NCI-H2196 (cell line): Measurements from ENCODE around the gene TRMT2B.
"Not testable (repeated sequence)": the region's sequence is repeated elsewhere in the genome, so short reads cannot be mapped to it uniquely, and the experiment has no call there.

Source experiments
- DNase-seq: peaks from one replicate; lab custom pipeline; 2025; ENCODE audit not compliant: unreplicated experiment; lab: John Stamatoyannopoulos, UW

Gene TRMT2B

DNA sequence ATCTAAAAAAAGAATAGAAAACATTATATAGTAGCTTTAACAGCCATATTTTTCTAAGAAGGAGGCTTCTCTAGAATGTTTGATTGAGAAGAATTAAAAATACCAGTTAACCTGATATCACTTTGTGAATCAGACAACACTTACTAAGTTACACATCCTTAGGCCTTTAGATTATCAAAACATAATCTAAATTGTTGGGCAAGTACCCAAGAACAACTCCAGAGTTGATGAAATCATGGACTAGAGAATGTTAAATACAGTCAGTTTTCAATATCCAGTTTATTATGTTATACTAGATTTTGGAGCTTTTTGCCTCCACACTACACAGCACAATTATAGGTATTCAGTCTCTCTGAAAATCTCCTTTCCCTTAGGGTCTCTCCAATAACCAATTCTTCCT, 42.8 kb downstream of the TRMT2B start:
- no peak for DNase-seq

DNA sequence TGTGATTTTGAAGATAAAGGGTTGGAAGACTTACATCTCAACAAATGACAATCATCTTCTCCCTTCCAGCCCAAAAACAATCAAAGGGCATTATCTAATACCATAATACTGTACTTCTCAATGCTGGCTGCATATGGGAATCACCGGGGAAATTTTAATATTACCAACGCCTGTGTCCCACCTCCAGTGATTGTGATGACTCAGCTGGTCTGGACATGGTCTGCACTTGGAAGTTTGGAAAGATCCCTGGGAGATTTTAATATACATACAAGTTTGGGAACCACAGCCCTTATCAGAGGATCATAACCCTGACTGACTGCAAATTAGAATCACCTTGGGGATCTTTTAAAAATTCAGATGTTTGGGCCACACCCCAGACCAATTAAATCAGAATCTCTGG, 52.5 kb downstream of the TRMT2B start:
- no peak for DNase-seq

DNA sequence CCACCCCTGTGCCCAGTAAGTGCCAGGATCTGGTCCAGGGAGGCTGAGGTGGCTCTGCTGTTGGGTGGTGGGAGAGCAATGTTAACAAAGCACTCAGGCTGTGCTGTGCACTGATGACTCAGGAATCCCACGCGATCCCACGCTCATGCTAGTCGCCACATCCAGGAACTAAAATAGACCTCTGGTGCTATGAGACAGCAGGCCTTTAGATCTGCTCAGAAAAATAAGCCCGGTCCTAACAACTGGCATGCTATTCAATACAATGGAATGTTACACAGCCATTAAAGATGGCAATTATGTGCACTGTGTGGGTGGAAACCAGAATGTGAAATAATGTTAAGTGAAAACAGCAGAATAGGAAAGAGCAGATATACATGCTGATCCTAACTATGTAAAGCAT, 56.4 kb downstream of the TRMT2B start:
- DNase-seq: no peak

DNA sequence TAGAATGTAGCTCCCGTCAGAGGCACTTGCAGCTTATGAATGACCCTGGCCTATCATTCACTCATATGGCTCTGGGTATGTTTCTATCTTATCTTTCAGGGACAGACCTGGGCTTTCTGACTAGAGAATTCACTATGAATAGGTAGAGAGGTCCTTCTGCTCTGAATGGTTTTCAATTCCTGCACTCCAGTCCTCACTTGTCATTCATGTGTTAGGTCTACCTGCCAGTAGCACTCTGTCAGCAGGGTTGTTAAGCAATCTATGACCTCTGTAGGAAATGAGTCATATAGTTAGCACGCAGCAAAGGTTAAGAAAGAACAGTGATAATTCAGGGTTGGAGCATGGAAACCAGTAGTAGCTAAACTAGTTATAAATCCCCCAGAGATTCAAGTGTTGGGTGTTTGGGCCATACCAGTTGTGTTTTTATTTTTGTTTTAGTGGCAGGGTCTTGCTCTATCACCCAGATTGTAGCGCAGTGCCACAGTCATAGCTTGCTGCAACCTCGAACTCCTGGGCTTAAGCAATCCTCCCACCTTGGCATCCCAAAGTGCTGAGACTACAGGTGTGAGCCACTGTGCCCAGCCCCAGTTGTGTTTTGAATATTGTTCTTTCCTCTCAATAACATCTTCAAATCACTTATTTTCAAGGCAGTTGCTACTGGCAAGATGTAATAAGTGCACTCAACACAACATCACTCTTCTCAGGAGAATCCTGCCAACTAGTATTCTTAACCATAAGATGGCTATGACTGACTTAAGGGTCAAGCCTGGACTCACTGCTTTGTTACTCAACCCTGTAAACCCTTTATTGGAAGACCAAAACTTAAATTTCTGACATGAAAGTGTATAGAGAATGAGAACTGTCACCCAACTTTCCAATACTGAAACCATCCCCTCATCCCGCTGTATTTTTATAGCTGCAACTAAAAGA, 57.3 kb downstream of the TRMT2B start:
- DNase-seq: no peak

DNA sequence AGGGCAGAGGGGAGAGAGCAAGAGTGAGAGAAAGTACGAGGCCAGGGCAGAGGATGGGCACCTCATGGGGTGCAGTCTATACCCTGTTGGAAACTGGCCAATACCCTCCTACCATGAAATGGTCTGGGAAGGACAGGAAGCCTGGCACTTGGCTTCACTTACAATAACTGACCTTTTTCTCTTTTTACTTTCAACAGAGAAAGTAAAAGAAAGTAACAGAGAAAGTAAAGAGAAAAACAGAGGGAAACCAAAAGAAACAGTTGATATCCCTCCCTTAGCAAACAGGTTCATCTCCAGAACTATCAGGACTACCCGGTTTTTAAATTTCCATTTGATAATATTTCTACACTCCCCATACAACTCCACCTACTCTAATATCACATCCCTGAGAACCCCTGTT, 61.8 kb downstream of the TRMT2B start:
- no peak for DNase-seq

DNA sequence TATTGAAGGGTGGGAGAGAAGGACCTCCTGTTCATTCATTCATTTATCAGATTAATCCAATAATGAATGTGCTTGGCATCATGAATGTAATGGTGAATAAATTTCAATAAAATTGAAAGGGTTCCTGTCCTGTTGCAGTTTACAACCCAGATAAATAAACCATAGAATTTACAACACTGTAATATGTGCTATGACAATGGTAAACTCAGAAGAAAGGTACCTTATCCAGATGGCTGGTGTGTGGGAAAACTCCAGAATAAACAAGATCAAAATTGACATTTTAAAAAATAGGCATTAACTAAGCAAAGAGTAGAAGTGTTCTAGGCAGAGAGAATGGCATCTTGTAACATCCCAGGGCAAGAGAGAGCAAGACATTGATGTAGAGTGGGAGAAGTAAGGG, 67.1 kb downstream of the TRMT2B start:
- no peak for DNase-seq

DNA sequence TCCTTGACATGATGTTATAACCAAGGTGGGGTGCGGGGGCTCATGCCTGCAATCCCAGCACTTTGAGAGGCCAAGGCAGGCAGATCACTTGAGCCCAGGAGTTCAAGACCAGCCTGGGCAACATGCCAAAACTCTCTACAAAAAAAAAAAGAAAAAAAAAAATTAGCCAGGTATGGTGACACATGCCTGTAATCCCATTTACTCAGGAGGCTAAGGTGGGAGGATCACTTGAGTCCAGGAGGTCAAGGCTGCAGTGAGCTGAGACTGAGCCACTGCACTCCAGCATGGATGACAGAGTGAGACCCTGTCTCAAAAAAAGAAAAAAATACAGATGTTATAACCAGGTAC, 70.4 kb downstream of the TRMT2B start:
- DNase-seq: not testable (repeated sequence)

DNA sequence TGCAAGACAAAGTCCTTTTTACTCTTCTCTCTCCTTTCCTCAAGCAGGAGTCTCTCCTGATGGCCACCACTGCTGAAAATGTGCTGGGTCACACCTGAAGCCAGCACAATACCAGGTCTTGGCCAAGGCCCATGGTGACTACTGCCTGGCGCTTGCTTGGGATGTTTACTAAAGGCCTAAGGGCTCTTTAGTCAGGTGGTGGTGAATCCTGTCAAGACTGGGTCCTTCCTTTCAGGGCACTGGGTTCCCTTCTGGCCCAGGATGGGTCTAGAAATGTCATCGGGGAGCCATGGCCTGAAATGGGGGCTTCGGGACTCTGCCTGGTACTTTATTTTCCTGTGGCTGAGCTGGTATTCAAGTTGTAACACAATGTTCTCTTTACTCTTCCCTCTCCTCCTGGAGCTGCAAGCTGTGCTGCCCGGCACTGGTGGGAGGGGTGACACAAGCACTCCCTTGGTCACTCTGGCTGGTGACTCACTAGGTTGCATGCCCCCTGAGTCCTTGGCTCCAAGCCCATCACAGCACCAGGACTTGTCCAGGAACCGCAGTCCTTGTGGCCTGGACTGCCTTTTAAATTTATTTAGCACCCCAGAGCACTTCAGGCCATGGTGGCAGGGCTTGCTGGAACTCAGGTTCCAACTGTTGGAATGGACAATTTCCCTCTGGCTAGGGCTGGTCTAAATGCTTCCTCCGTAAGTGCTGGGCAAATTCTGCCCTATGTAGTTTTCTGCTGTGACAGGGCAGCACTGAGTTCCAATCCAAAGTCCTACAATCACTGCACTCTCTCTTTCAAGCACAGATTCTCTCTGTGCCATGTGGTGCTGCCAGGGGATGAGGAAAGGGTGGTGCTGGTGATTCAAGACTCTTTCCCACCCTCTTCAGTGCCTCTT, 71.1 kb downstream of the TRMT2B start:
- peak; percentile 13 for DNase-seq

DNA sequence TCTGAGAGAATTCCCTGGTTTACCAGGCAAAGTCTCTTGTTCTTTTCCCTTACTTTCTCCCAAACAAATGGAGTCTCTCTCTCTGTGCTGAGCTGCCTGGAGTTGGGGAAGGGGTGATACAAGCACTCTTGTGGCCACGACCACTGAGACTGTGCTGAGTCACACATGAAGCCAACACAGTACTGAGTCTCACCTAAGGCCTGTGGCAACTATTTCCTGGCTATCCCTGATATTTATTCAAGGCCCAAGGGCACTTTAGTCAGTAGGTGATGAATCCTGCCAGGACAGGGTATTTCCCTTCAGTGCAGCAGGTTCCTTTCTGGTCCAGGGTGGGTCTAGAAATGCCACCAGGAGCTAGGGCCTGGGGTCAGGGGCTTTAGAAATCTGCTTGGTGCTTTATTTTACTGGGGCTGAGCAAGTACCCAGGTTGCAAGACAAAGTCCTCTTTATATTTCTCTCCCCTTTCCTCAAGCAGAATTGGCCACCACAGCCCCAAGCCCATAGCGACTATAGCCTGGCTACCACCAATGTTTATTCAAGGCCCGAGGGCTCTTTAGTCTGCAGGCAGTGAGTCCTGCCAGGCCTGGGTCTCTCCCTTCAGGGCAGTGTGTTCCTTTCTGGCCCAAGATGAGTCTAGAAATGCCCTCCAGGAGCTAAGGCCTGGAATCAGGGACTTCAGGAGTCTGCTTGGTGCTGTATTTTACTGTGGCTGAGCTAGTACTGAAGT, 71.9 kb downstream of the TRMT2B start:
- no peak for DNase-seq

DNA sequence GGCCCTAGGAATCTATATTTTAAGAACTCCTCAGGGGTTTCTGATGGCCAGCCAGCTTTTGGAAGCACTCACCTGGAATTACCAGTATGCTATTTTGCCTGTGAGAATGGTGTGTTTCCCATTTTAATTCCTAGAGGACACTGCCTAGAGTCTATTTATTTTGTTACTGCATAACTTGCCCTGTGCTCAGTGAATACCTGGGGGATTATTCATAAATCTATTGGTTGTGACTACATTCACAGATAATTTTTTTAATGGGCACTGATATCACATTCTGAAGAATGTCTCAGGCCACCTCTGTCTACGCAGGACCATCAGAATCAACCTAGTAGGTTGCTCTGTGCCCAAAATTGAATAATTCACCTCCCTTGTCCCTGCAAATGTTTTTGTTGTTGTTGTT, 75.7 kb downstream of the TRMT2B start:
- no peak for DNase-seq

DNA sequence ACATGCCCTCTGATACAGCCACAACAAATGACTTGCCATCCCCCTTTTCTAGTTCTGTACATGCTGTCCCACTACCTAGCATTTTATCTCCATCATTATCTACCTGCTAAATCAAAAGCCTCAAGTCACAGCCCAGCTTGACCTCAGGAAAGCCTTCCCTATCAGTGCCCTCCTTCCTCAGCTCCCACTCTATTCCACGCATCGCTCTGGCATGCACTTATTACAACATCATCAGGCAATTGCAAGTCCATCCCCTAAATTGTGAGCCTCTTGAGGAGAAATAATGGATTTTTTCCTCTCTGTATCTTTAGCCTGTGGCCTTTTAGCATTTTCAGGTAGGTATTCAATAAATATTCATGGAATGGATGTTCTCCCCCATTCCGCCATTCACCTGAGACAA, 76.7 kb downstream of the TRMT2B start:
- DNase-seq: no peak

DNA sequence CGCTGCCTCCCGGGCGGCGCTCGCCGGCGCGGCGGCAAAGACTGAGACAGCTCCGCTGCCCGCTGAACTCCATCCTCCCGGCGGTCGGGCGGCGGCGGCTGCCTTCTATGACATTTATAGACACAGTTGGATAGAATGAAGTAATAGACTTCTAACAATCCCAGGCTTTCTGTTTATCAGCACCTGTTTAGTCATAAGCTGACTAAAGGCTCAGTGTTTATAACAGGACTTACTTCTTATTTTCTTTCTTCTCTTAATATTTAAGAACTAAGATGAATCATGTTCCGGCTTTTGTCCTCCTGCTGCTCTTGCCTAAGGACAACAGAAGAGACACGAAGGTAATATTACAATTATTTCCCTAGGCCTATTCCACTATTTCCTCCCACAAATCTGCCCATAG, 78.5 kb downstream of the TRMT2B start:
- DNase-seq: no peak

DNA sequence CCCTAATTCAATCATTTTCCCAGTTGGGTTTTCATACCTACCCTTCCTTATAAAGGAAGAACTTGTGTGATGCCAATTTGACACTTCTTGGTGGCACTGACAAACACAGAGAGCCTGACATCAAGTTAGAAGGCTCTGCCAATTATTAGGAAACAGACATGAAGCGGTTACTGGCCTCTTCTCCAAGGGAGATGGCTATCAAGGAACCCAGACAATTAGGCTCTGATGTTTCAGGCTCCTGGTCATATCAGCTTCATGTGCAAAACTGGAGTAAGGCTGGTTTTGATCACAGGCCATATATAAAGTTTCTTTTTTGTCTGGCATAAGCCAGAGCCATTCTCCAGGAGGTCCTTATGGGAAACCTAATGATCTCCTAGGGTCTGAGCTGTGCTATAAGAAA, 82.0 kb downstream of the TRMT2B start:
- DNase-seq: no peak

DNA sequence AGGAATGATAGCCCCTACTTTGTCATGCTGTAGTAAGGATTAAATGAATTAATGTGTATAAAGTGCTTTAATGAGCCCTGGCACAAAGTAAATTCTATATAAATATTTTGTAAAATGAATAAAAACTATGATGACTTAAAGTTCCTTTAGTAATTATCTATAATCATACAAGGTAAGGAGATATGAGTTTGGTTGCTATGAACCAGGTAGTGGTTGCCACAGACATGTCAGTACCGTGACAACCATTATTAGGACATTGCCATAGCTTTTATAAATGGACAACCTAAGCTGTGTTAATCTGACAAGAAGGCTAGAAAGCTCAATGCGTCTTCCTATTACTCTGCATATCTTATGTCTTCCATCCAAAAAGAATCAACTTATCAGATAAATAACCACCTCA, 82.5 kb downstream of the TRMT2B start, which contains the start of gene ARL13A:
Gene ARL13A (plus strand): TSS at position 301 of the 400 bp plus-strand sequence. CDS start 3,982 bp downstream, outside the sequence.
- no peak for DNase-seq

DNA sequence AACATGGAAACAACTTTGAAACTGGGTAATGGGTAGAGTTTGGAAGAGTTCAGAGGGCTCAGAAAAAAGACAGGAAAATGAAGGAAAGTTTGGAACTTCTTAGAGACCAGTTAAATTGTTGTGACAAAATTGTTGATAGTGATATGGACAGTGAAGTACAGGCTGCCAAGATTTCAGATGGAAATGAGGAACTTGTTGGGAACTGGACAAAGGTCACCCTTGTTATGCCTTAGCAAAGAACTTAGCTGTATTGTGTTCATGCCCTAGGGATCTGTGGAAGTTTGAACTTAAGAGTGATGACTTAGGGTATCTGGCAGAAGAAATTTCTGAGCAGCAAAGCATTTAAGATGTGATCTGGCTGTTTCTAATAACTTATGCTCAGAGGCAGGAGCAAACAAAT, 87.5 kb downstream of the TRMT2B start:
- no peak for DNase-seq

DNA sequence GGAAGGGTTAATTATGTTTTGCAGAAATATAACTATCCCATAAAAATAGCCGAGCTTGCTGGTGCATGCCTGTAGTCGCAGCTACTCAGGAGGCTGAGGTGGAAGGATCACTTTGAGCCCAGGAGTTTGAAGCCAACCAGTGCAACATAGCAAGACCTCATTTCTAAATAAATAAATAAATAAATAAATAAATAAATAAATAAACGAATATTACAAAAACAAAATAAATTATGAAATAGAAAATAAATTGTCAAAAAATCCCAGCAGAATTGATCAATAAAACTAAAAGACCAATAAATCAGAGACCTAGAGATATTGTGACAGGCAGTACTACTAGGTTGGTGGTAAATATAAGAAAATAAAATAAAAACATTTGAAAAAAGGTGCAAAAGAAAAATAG, 89.1 kb downstream of the TRMT2B start:
- DNase-seq: no peak
